Mucosa of descending colon (tissue), 3 donors: ENCODE data around the gene RASD2. TPM values are rescaled to one million over a fixed set of nuclear protein-coding genes. Genes with fewer than 3 reads are reported as not detected.

ENCODE experiments used
- ATAC-seq: fragments of 200-7000 bp; cut with Tn5 transposase; one replicate; pipeline ENCODE4 v1.9.1; 2020; ENCODE audit warnings: mild to moderate bottlenecking, moderate library complexity
- DNase-seq, 3 donors: peaks; one replicate each; pipeline ENCODE4 v3.0.0-alpha.2; 2020
- H3K36me3 ChIP-seq: fragments of 200-600 bp; one replicate; pipeline ENCODE4 v1.8.0; 2021; ENCODE audit warnings: low read depth, mild to moderate bottlenecking
- H3K4me1 ChIP-seq: fragments of 200-600 bp; one replicate; pipeline ENCODE4 v1.8.0; 2021; ENCODE audit warnings: low read depth, mild to moderate bottlenecking
- H3K4me3 ChIP-seq: fragments of 200-600 bp; one replicate; pipeline ENCODE4 v1.8.0; 2021; ENCODE audit warnings: mild to moderate bottlenecking
- H3K9me3 ChIP-seq: fragments of 200-600 bp; one replicate; pipeline ENCODE4 v1.8.0; 2021; ENCODE audit warnings: mild to moderate bottlenecking
- CTCF ChIP-seq: fragments of 200-600 bp; IDR thresholded peaks from one replicate; pipeline ENCODE4 v1.8.0; 2022; ENCODE audit warnings: antibody characterized with exemption, mild to moderate bottlenecking
- intact Hi-C, 2 donors: fragments of 100-400 bp; cut with DNase I in 1 of 2; cut with micrococcal nuclease in 1 of 2; formaldehyde crosslinking; loops; one replicate each; pipeline versions ENCODE4 v1.11.0 to v1.11.1; 2022; cut with DNase I, micrococcal nuclease
- total RNA-seq, 3 donors: library from RNA; stranded (reverse); fragmentation: NEBNext Ultra II Directional in 2 of 3; extraction: Animal tissue kit (Norgen Biotek cat#: 25700) in 2 of 3; gene quantifications; one replicate each; pipeline versions ENCODE4 v1.2.1 to v1.2.4, GENCODE V29; 2021 to 2023
- donor health status: DM: no; HTN: no; CAD: no; lungs with moderate emphysema.
- donor health status: DM: no; HTN: no; CAD: no.
- donor health status: DM: no; HTN: yes; CAD: no.

The RASD2 gene
- total RNA-seq, 3 donors from 2014 or later, result 11.7 to 34.0 (median 19.2) TPM

- ATAC-seq (no peak), DNase-seq (no peak)
- H3K4me3 ChIP-seq, result no peak overlapping the region
- H3K4me1 ChIP-seq, result peaks cover under 1% of the 10 kb centered on the region
- no peaks in the 10 kb centered on the region for H3K9me3 ChIP-seq
- intact Hi-C loops, result loop anchor here in 1 of 2 donors (10.0 kb wide), 1 partner anchor 130 kb away; no protein-coding TSS in a partner anchor
- no peak for TF ChIP-seq CTCF
- no peaks in the 10 kb centered on the region for H3K36me3 ChIP-seq
These were observed 34.6 kb downstream of the RASD2 start for GRCh38 chr22:35575116-35575748.

GRCh38 chr22:35576671-35577070, 36.0 kb downstream of the RASD2 start:
- no peak for ATAC-seq

GRCh38 chr22:35577799-35578659, 37.4 kb downstream of the RASD2 start:
- no peak for DNase-seq
- ATAC-seq, result no peak
- TF ChIP-seq CTCF, result no peak
- Histone ChIP-seq H3K4me3 (no peak overlapping the region), H3K4me1 (peaks cover 2% of the 10 kb centered on the region), H3K36me3 (no peaks in the 10 kb centered on the region), H3K9me3 (no peaks in the 10 kb centered on the region)
- intact Hi-C loops, result loop anchor here in 1 of 2 donors (10.0 kb wide), 1 partner anchor 133 kb away; no protein-coding TSS in a partner anchor

More at GRCh38 chr22:35576671-35577070, 36.0 kb downstream of the RASD2 start:
- intact Hi-C loops, result loop anchor here in 1 of 2 donors (10.0 kb wide), 1 partner anchor 132 kb away; no protein-coding TSS in a partner anchor
- H3K36me3 ChIP-seq, result no peaks in the 10 kb centered on the region
- no peaks in the 10 kb centered on the region for H3K9me3 ChIP-seq
- no peak for DNase-seq
- H3K4me1 ChIP-seq, result peaks cover 2% of the 10 kb centered on the region
- no peak for TF ChIP-seq CTCF
- no peak overlapping the region for H3K4me3 ChIP-seq

- DNase-seq, result peak; percentile 67 to 73 (median 70)
- intact Hi-C loops, result loop anchor here in 1 of 2 donors (10.0 kb wide), 1 partner anchor 134 kb away; no protein-coding TSS in a partner anchor
These were observed 38.4 kb downstream of the RASD2 start for GRCh38 chr22:35578836-35579575.

More at GRCh38 chr22:35578836-35579575, 38.4 kb downstream of the RASD2 start:
- H3K9me3 ChIP-seq, result no peaks in the 10 kb centered on the region
- no peak for TF ChIP-seq CTCF
- H3K4me3 ChIP-seq, result no peak overlapping the region
- peaks cover 2% of the 10 kb centered on the region for H3K4me1 ChIP-seq
- ATAC-seq, result peak; percentile 84
- no peaks in the 10 kb centered on the region for H3K36me3 ChIP-seq
